SK-MEL-5 (cell line): Measurements from ENCODE around the gene CRYGB. TPM values are rescaled to one million over a fixed set of nuclear protein-coding genes. Genes with fewer than 3 reads are reported as not detected.
A peak's percentile ranks its signal among the peaks of the same experiment; 100 is the strongest.
"Not testable (repeated sequence)": the region's sequence is repeated elsewhere in the genome, so short reads cannot be mapped to it uniquely, and the experiment has no call there.

Experiments
- DNase-seq: peaks from one replicate; pipeline ENCODE4 v3.0.0-alpha.2; 2016; ENCODE audit warnings: low read depth, low spot score
- in situ Hi-C: cut with HindIII; loops from 2 replicates; pipeline ENCODE4 v1.10.0; 2016; ENCODE audit warnings: low sequenced_read_pairs, high pct_unique_total_duplicates, low pct_unique_long_range_greater_than_20kb
- total RNA-seq: library from RNA; depleted of rRNA; stranded (reverse); fragments of >200 nt; shearing (Covaris generic); gene quantifications from 2 replicates; pipeline ENCODE4 v1.2.3, GENCODE V29; 2014

The CRYGB gene
- total RNA-seq, 1 experiment from 2014 or later: not detected

GRCh38 chr2:208129744-208130711 is 15.9 kb downstream of the CRYGB start, which contains the start of gene CRYGC:
TSS of gene CRYGC (minus strand) at chr2:208129828. CDS start at chr2:208129792, 36 bp downstream.
- no peak for DNase-seq
- in situ Hi-C loops: no loop called here

- in situ Hi-C loops: no loop called here
- DNase-seq: no peak
Observed at GRCh38 chr2:208128136-208128535, 17.8 kb downstream of the CRYGB start.

- in situ Hi-C loops: no loop called here
- DNase-seq: no peak
Observed at GRCh38 chr2:208127090-208127489, 18.9 kb downstream of the CRYGB start.

DNA sequence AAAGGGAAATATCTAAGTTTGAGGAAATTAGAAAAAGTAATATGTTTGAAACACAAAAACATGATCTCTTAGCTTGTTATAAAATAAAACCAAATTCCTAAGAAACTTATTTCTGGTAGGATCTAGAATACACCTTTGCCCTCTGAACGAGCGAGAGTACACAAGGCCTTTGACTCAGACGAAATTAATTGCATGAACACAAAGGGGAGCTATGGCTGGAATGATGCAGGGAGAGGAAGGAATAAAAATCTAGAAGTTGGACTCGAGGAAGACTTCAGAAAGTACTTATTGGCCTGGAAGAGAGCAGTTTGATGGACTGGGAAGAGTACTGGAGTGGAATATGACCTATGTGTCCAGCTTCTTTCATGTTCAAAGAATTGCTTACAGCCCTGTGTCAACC is 20.7 kb downstream of the CRYGB start:
- no peak for DNase-seq
- in situ Hi-C loops: no loop called here

DNA sequence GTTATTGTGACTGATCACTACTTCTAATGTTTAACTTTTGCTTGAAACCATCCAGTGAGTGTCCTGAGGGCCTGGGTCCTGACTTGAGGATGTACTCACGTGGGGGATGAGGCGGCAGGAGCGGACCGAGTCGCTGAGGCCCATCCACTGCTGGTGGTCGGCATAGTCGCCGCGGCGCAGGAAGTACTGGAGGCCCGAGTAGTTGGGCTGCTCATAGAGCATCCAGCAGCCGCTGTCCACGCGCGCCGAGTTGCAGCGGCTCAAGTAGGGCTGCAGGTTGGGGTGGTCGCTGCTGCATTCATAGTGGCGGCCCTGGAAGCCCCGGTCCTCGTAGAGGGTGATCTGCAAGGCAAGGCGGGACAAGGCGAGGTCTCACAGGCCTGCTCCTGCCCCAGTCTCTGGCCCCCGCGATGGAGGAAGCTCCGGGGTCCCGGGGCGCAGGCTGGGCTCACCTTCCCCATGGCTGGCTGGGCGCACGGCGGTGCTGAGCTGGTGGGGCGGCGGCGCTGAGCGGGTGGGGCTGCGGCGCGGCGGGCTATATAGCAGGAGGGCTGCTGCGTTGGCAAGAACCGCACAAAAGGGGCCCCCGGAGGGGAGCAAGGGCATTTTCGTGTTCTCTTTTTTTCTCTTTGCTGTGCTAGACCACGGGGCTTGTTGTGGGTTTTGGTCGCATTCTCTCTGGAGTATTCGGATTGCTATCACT is 21.8 kb downstream of the CRYGB start, which contains the start of gene CRYGD:
CRYGD (minus strand) TSS at position 512 of the 703 bp plus-strand sequence; CDS start at position 461, 51 bp downstream.
- in situ Hi-C loops: not testable (repeated sequence)

GRCh38 chr2:208122248-208122647 is 23.7 kb downstream of the CRYGB start:
- no peak for DNase-seq
- in situ Hi-C loops: no loop called here

More for the DNA sequence above, 21.8 kb downstream of the CRYGB start, which contains the start of gene CRYGD:
- not testable (repeated sequence) for DNase-seq

GRCh38 chr2:208118918-208119317 is 27.0 kb downstream of the CRYGB start:
- in situ Hi-C loops: no loop called here
- no peak for DNase-seq

- in situ Hi-C loops: not testable (repeated sequence)
Observed at GRCh38 chr2:208117390-208117789, 28.6 kb downstream of the CRYGB start.

GRCh38 chr2:208112969-208113368 is 33.0 kb downstream of the CRYGB start:
- no peak for DNase-seq
- in situ Hi-C loops: no loop called here

More at GRCh38 chr2:208117390-208117789, 28.6 kb downstream of the CRYGB start:
- not testable (repeated sequence) for DNase-seq

GRCh38 chr2:208112273-208112745 is 33.6 kb downstream of the CRYGB start:
- in situ Hi-C loops, DNase-seq: not testable (repeated sequence)

GRCh38 chr2:208103616-208104015 is 42.3 kb downstream of the CRYGB start:
- DNase-seq: peak; percentile 61
- in situ Hi-C loops: no loop called here

- in situ Hi-C loops: no loop called here
- peak; percentile 76 for DNase-seq
Observed at GRCh38 chr2:208101716-208102631, 44.0 kb downstream of the CRYGB start.

DNA sequence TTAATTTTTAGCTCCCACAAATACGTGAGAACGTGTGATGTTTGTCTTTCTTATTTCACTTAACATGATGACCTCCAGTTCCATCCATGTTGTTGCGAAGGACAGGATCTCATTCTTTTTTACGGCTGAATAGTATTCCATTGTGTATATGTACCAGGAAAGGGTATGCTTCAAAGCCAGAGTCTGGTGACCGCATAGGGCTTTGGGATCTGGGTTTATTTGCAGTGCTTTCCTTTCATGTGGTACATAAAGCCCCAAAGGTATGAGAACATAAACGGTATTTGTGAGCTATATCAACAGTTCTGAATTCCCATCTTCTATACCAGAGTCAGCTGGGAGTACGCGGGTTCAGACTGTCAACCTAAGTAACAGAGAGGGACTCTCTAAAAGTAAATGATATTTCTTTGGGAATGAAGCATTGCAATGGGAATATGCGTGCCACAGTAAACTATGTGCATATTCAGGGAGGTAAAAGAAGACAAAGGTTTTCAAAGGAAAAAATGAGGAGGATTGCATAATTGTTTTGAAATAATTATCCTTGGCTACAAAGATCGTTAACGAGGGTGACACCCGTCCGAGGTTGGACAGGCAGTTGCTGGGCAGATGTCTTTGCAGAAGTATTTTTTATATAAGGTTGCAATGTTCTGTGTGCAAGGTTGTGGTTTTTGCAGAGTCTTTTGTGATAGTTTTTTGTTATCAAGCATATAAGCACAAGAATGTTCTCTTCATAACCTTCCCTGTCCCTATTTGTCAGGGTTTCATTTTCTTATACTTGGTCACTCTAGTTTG is 46.1 kb downstream of the CRYGB start:
- no peak for DNase-seq
- in situ Hi-C loops: no loop called here

DNA sequence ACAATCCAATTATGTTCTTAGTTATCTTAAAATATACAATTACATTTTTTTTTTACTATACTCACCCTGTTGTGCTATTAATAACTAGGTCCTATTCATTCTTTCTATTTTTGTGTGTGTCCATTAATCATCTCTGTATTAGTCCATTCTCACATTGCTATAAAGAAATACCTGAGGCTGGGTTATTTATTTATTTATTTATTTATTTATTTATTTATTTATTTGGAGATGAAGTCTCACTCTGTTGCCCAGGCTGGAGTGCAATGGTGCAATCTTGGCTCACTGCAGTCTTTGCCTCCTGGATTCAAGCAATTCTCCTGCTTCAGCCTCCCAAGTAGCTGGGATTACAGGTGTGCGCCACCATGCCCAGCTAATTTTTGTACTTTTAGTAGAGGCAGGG is 47.3 kb downstream of the CRYGB start:
- in situ Hi-C loops, DNase-seq: not testable (repeated sequence)

- DNase-seq: no peak
- in situ Hi-C loops: no loop called here
Observed at GRCh38 chr2:208098267-208098666, 47.7 kb downstream of the CRYGB start.

DNA sequence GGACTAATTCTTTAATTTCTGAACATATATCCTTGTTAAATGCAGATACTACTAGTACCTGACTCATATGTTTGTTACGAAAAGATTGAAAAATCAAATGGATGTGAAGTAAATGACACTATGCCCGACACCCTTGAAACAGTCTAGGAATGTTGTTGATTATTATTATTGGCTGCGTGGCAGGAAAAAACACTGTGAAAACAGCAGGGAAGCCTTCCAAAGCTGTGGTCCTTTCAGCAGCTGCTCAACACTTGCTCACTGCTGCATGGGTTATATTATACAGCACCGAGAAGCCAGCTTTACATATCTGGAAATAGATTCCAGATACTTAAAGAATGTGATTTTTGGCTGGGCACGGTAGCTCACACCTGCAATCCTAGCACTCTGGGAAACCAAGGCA is 48.2 kb downstream of the CRYGB start:
- no peak for DNase-seq
- in situ Hi-C loops: no loop called here
